Lower lobe of right lung (tissue), 2 donors: ENCODE results near the gene GPX1. TPM values are rescaled to one million over a fixed set of nuclear protein-coding genes. Genes with fewer than 3 reads are reported as not detected.
A peak's percentile ranks its signal among the peaks of the same experiment; 100 is the strongest.
"Not testable (repeated sequence)": the region's sequence is repeated elsewhere in the genome, so short reads cannot be mapped to it uniquely, and the experiment has no call there.

Source experiments
- ATAC-seq, 2 donors: fragments of 200-7000 bp; cut with Tn5 transposase; one replicate each; pipeline ENCODE4 v1.9.1; 2020 to 2022; ENCODE audit warnings: mild to moderate bottlenecking in 2 of 2, moderate library complexity in 2 of 2
- DNase-seq: peaks from one replicate; pipeline ENCODE4 v3.0.0-alpha.2; 2020
- H3K27ac ChIP-seq: fragments of 200-600 bp; one replicate; pipeline ENCODE4 v1.8.0; 2022
- H3K27me3 ChIP-seq: fragments of 200-600 bp; one replicate; pipeline ENCODE4 v1.8.0; 2022; ENCODE audit warnings: low read depth
- H3K36me3 ChIP-seq: fragments of 200-600 bp; one replicate; pipeline ENCODE4 v1.8.0; 2022; ENCODE audit warnings: mild to moderate bottlenecking
- H3K4me1 ChIP-seq: fragments of 200-600 bp; one replicate; pipeline ENCODE4 v1.8.0; 2022
- H3K4me3 ChIP-seq: fragments of 200-600 bp; one replicate; pipeline ENCODE4 v1.8.0; 2022; ENCODE audit warnings: mild to moderate bottlenecking
- H3K9me3 ChIP-seq: fragments of 200-600 bp; one replicate; pipeline ENCODE4 v1.8.0; 2022
- CTCF ChIP-seq: fragments of 200-600 bp; IDR thresholded peaks from one replicate; pipeline ENCODE4 v1.8.0; 2022; ENCODE audit warnings: antibody characterized with exemption, mild to moderate bottlenecking
- intact Hi-C: fragments of 100-400 bp; cut with DNase I; formaldehyde crosslinking; loops from one replicate; pipeline ENCODE4 v1.11.0; 2022
- long read RNA-seq: library from polyadenylated mRNA; unstranded; transcript quantifications from one replicate; pipeline ENCODE4 v2.0.0, GENCODE V29; 2021
- total RNA-seq: library from RNA; stranded (reverse); fragmentation: NEBNext Ultra II Directional; extraction: Animal tissue kit (Norgen Biotek cat#: 25700); gene quantifications from one replicate; pipeline ENCODE4 v1.2.1, GENCODE V29; 2021
- donor health status: DM: no; HTN: yes; CAD: no; lungs with severe emphysema.

The GPX1 gene
- total RNA-seq = 450 TPM
- long read RNA-seq, transcript GPX1-202 (2 exons, 1,151 nt) = major isoform, 512 of 545 reads
- long read RNA-seq, transcript GPX1-205 (2 exons, 708 nt) = minor isoform, 5 of 545 reads
- long read RNA-seq, transcript GPX1-201 (1 exons, 1,135 nt) = minor isoform, 24 of 545 reads
- long read RNA-seq, partial matches to known transcripts = 0 of 545 reads
- long read RNA-seq, other reads (novel, unspliced or antisense) = 3 of 545 reads

GRCh38 chr3:49358217-49358883 lies at the start of gene GPX1:
Gene GPX1, minus strand, starts transcription at chr3:49358353. Its CDS starts 75 bp downstream, at chr3:49358278.
- TF ChIP-seq CTCF = peak; percentile 8
- peaks cover 70% of the 10 kb centered on the region for H3K36me3 ChIP-seq
- H3K9me3 ChIP-seq = no peaks in the 10 kb centered on the region
- ATAC-seq (peak; percentile 95 to 97), DNase-seq (peak; percentile 97)
- intact Hi-C loops = no loop called here
- H3K4me3 ChIP-seq = peak within 1 kb of the TSS; percentile 84
- peak within 1 kb of the TSS; percentile 95 for H3K27ac ChIP-seq
- H3K27me3 ChIP-seq = no peaks in the 10 kb centered on the region
- peaks cover 41% of the 10 kb centered on the region for H3K4me1 ChIP-seq

GRCh38 chr3:49406571-49407565 lies 48.7 kb upstream of the GPX1 start:
- H3K36me3 ChIP-seq = peaks cover 11% of the 10 kb centered on the region
- peak overlapping the region; percentile 9 for H3K4me3 ChIP-seq
- intact Hi-C loops = no loop called here
- ATAC-seq (no peak), DNase-seq (peak; percentile 32)
- no peaks in the 10 kb centered on the region for H3K9me3 ChIP-seq
- peak overlapping the region; percentile 44 for H3K27ac ChIP-seq
- no peak for TF ChIP-seq CTCF
- no peaks in the 10 kb centered on the region for H3K27me3 ChIP-seq
- peaks cover 82% of the 10 kb centered on the region for H3K4me1 ChIP-seq

GRCh38 chr3:49405570-49405969 lies 47.4 kb upstream of the GPX1 start:
- intact Hi-C loops, H3K9me3 ChIP-seq, H3K4me3 ChIP-seq, H3K27me3 ChIP-seq: not testable (repeated sequence)
- ATAC-seq (peak in 1 of 2 donors; percentile 19), DNase-seq (peak; percentile 44)
- Histone ChIP-seq H3K36me3 (peaks cover 19% of the 10 kb centered on the region), H3K27ac (peak overlapping the region; percentile 63), H3K4me1 (peaks cover 94% of the 10 kb centered on the region)

GRCh38 chr3:49403891-49404290 lies 45.7 kb upstream of the GPX1 start:
- DNase-seq (peak; percentile 5), ATAC-seq (no peak)
- intact Hi-C loops = no loop called here
- H3K4me1 ChIP-seq = peaks cover 92% of the 10 kb centered on the region
- H3K36me3 ChIP-seq = peaks cover 19% of the 10 kb centered on the region
- no peak overlapping the region for H3K27ac ChIP-seq
- no peak overlapping the region for H3K4me3 ChIP-seq
- no peak for TF ChIP-seq CTCF
- H3K27me3 ChIP-seq = no peaks in the 10 kb centered on the region
- H3K9me3 ChIP-seq = no peaks in the 10 kb centered on the region

GRCh38 chr3:49401766-49402165 lies 43.6 kb upstream of the GPX1 start:
- Histone ChIP-seq H3K4me1 (peaks cover 88% of the 10 kb centered on the region), H3K4me3 (no peak overlapping the region), H3K36me3 (peaks cover 21% of the 10 kb centered on the region), H3K27me3 (no peaks in the 10 kb centered on the region), H3K9me3 (no peaks in the 10 kb centered on the region), H3K27ac (peak overlapping the region; percentile 48)
- peak; percentile 76 to 91 for ATAC-seq
- no peak for TF ChIP-seq CTCF
- intact Hi-C loops = no loop called here
- peak; percentile 36 for DNase-seq
